MM.1S (cell line): ENCODE results near the gene GCAT.

Experiments used
- DNase-seq: peaks from one replicate; pipeline ENCODE4 v3.0.0-alpha.2; 2015
- H2AFZ ChIP-seq: fragments of 300-600 bp; sonication (generic); 2 replicates; pipeline ENCODE4 v1.6.0; 2016; ENCODE audit warnings: antibody characterized with exemption, low read length
- H3F3A ChIP-seq: fragments of 300-600 bp; sonication (generic); 2 replicates; pipeline ENCODE4 v1.6.1; 2016; ENCODE audit warnings: mild to moderate bottlenecking, antibody characterized with exemption, low read length, moderate library complexity, mixed read lengths; ENCODE audit not compliant: insufficient read depth
- H3K27ac ChIP-seq: fragments of 300-600 bp; sonication (generic); 2 replicates; pipeline ENCODE4 v1.5.1; 2016; ENCODE audit warnings: mild to moderate bottlenecking, low read length
- H3K27me3 ChIP-seq: fragments of 300-600 bp; sonication (generic); replicated peaks from 2 replicates; pipeline ENCODE4 v1.6.0; 2016; ENCODE audit warnings: low read length; ENCODE audit not compliant: insufficient read depth
- H3K36me3 ChIP-seq: fragments of 300-600 bp; sonication (generic); replicated peaks from 2 replicates; pipeline ENCODE4 v1.6.1; 2016; ENCODE audit warnings: mild to moderate bottlenecking, low read length, mixed read lengths; ENCODE audit not compliant: insufficient read depth
- H3K4me1 ChIP-seq: fragments of 300-600 bp; sonication (generic); 2 replicates; pipeline ENCODE4 v1.6.1; 2016; ENCODE audit warnings: low read length, mixed read lengths
- H3K4me2 ChIP-seq: fragments of 300-600 bp; sonication (generic); 2 replicates; pipeline ENCODE4 v1.6.0; 2016; ENCODE audit warnings: low read depth, low read length
- H3K4me3 ChIP-seq: fragments of 300-600 bp; sonication (generic); 2 replicates; pipeline ENCODE4 v1.5.1; 2016; ENCODE audit warnings: low read length, mixed read lengths
- H3K79me2 ChIP-seq: fragments of 300-600 bp; sonication (generic); 2 replicates; pipeline ENCODE4 v1.6.1; 2016; ENCODE audit warnings: mixed run types, low read length, mixed read lengths
- H3K9ac ChIP-seq: fragments of 300-600 bp; sonication (generic); 2 replicates; pipeline ENCODE4 v1.6.1; 2016; ENCODE audit warnings: low read length, mixed read lengths
- H3K9me2 ChIP-seq: fragments of 300-600 bp; sonication (generic); replicated peaks from 2 replicates; pipeline ENCODE4 v1.6.1; 2016; ENCODE audit warnings: mild to moderate bottlenecking, low read length, mixed read lengths; ENCODE audit not compliant: insufficient read depth
- H3K9me3 ChIP-seq: fragments of 300-600 bp; sonication (generic); replicated peaks from 2 replicates; pipeline ENCODE4 v1.6.1; 2016; ENCODE audit warnings: mild to moderate bottlenecking, low read length, mixed read lengths; ENCODE audit not compliant: insufficient read depth
- H4K20me1 ChIP-seq: fragments of 300-600 bp; sonication (generic); 2 replicates; pipeline ENCODE4 v1.6.1; 2016; ENCODE audit warnings: mild to moderate bottlenecking, low read length, moderate library complexity, mixed read lengths; ENCODE audit not compliant: insufficient read depth
- CTCF ChIP-seq: fragments of 300-600 bp; sonication (generic); IDR thresholded peaks from 2 replicates; pipeline ENCODE4 v1.5.1; 2016; ENCODE audit warnings: antibody characterized with exemption, low read length, mixed read lengths
- EZH2 ChIP-seq: fragments of 300-600 bp; sonication (generic); optimal IDR thresholded peaks from 2 replicates; pipeline ENCODE3; 2017; ENCODE audit warnings: low read depth, mild to moderate bottlenecking, antibody characterized with exemption, low read length, mixed read lengths
- EZH2phosphoT487 ChIP-seq: fragments of 300-600 bp; sonication (generic); IDR thresholded peaks from 2 replicates; pipeline ENCODE4 v1.6.1; 2018; ENCODE audit warnings: antibody characterized with exemption, low read length

The GCAT gene

GRCh38 chr22:37807410-37808293 lies at the start of gene GCAT:
Gene GCAT, plus strand, starts transcription at chr22:37807934. Its CDS starts 34 bp downstream, at chr22:37807968.
- Histone ChIP-seq H3K36me3 (no peaks in the 10 kb centered on the region), H3K9ac (peak within 1 kb of the TSS; percentile 13; the same call in 1 of the 2 replicates), H3K4me2 (peak within 1 kb of the TSS; percentile 82), H3K9me3 (no peaks in the 10 kb centered on the region), H3F3A (0 out of 2 replicates have a peak, but pooled peaks cover 5% of the 10 kb centered on the region), H3K27ac (no peak within 1 kb of the TSS), H3K9me2 (no peaks in the 10 kb centered on the region), H3K4me3 (peak within 1 kb of the TSS; percentile 53), H3K27me3 (peaks cover 52% of the 10 kb centered on the region), H3K4me1 (no peaks in the 10 kb centered on the region), H4K20me1 (no peaks in the 10 kb centered on the region), H3K79me2 (no peaks in the 10 kb centered on the region), H2AFZ (peak within 1 kb of the TSS; percentile 59)
- no peak for TF ChIP-seq EZH2phosphoT487
- no peak for TF ChIP-seq CTCF
- peak; percentile 0 for TF ChIP-seq EZH2
- DNase-seq = peak; percentile 93

- no peaks in the 10 kb centered on the region for H3F3A ChIP-seq
- DNase-seq = no peak
- TF ChIP-seq CTCF (no peak), EZH2 (no peak), EZH2phosphoT487 (no peak)
- H3K27me3 ChIP-seq = no peaks in the 10 kb centered on the region
- no peaks in the 10 kb centered on the region for H3K4me1 ChIP-seq
- no peak overlapping the region for H3K27ac ChIP-seq
- H3K36me3 ChIP-seq = no peaks in the 10 kb centered on the region; the same call in 1 of the 2 replicates
- no peaks in the 10 kb centered on the region for H3K9me2 ChIP-seq
- H3K9ac ChIP-seq = no peak overlapping the region
- H3K4me3 ChIP-seq = no peak overlapping the region
- H3K9me3 ChIP-seq = no peaks in the 10 kb centered on the region
- no peaks in the 10 kb centered on the region for H3K79me2 ChIP-seq
- H3K4me2 ChIP-seq = no peak overlapping the region
- no peak overlapping the region for H2AFZ ChIP-seq
- no peaks in the 10 kb centered on the region for H4K20me1 ChIP-seq
Observed at GRCh38 chr22:37758694-37759093, 49.0 kb upstream of the GCAT start.

- H3K27ac ChIP-seq = no peak overlapping the region
- no peaks in the 10 kb centered on the region for H3K4me1 ChIP-seq
- no peaks in the 10 kb centered on the region; the same call in 1 of the 2 replicates for H3K36me3 ChIP-seq
- H2AFZ ChIP-seq = no peak overlapping the region
- H3K4me3 ChIP-seq = no peak overlapping the region
- no peaks in the 10 kb centered on the region for H3K9me2 ChIP-seq
- no peaks in the 10 kb centered on the region for H4K20me1 ChIP-seq
- no peak for TF ChIP-seq CTCF
- no peak for TF ChIP-seq EZH2phosphoT487
- no peak for TF ChIP-seq EZH2
- DNase-seq = no peak
- no peak overlapping the region for H3K9ac ChIP-seq
- H3K9me3 ChIP-seq = no peaks in the 10 kb centered on the region
- no peak overlapping the region for H3K4me2 ChIP-seq
- H3K79me2 ChIP-seq = no peaks in the 10 kb centered on the region
- H3K27me3 ChIP-seq = no peaks in the 10 kb centered on the region
- H3F3A ChIP-seq = no peaks in the 10 kb centered on the region
Observed at GRCh38 chr22:37759281-37759680, 48.5 kb upstream of the GCAT start.
